ENCODE measurements around the gene TRPM2. TPM values are rescaled to one million over a fixed set of nuclear protein-coding genes. Genes with fewer than 3 reads are reported as not detected.
"Not testable (repeated sequence)": the region's sequence is repeated elsewhere in the genome, so short reads cannot be mapped to it uniquely, and the experiment has no call there.

Gene TRPM2
- total RNA-seq, 2 experiments from 2014 or later, result 2.6 to 3.7 TPM

DNA sequence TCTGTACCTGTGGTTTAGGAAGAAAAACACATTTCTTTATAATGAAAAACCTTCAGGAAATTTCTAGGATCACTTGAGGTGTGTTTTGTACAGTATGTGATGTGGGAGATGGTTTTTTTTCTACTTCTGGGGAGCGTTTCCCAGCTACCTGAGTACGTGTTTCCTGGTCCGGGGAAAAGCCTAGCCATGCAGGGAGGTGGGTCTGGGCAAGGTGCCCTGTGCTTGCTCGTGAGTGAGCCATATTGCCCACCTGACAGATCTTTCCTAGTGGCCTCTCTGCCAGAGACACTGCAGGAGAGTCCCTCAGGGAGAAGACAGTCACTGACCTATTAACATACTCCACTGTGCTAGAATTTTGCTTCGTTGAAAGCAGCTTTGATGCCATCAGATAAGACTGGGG is 41.3 kb downstream of the TRPM2 start:
- CTCF ChIA-PET, result no interaction called here
- intact Hi-C loops (cut with micrococcal nuclease), result no loop called here
- DNase-seq (no peak), ATAC-seq (no peak)
- no peaks in the 10 kb centered on the region for H3K27me3 Mint-ChIP-seq
- POLR2A ChIA-PET, result no interaction called here
- H3K36me3 Mint-ChIP-seq (ENCODE audit: low read depth), result peaks cover 2% of the 10 kb centered on the region
- no peak for TF ChIP-seq CTCF (IDR thresholded peaks at IDR 0.05)
- no peaks in the 10 kb centered on the region for H3K9me3 Mint-ChIP-seq
- H3K27ac Mint-ChIP-seq, result no peak overlapping the region
- no peaks in the 10 kb centered on the region for H3K4me1 Mint-ChIP-seq (ENCODE audit: low read depth)
- no peak overlapping the region for H3K4me3 Mint-ChIP-seq

DNA sequence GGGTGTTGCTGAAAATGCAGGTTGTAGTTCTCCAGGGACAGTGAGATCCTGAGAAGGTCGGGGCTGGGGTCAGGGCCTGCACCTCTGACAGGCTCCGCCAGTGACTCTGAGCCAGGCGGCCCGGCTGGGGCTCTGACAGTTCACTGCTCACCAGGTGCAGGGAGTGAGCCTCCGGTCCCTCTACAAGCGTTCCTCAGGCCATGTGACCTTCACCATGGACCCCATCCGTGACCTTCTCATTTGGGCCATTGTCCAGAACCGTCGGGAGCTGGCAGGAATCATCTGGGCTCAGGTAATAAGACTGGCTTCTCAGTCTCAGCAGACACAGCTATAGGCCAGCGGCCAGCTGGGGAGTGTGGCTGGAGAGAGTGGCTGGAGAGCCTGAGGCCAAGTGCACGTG is 41.8 kb downstream of the TRPM2 start:
- Mint-ChIP-seq H3K27me3 (no peaks in the 10 kb centered on the region), H3K4me3 (no peak overlapping the region), H3K9me3 (no peaks in the 10 kb centered on the region), H3K36me3 (ENCODE audit: low read depth) (peaks cover 2% of the 10 kb centered on the region), H3K4me1 (ENCODE audit: low read depth) (no peaks in the 10 kb centered on the region), H3K27ac (no peak overlapping the region)
- POLR2A ChIA-PET, result no interaction called here
- ATAC-seq, result no peak
- no peak for TF ChIP-seq CTCF (IDR thresholded peaks at IDR 0.05)
- DNase-seq, result no peak
- intact Hi-C loops (cut with micrococcal nuclease), result no loop called here
- CTCF ChIA-PET, result no interaction called here

GRCh38 chr21:44396803-44397202 is 43.4 kb downstream of the TRPM2 start:
- DNase-seq; H3K4me3 Mint-ChIP-seq; POLR2A ChIA-PET; H3K36me3 Mint-ChIP-seq (ENCODE audit: low read depth); H3K27me3 Mint-ChIP-seq; H3K9me3 Mint-ChIP-seq; CTCF ChIA-PET; H3K4me1 Mint-ChIP-seq (ENCODE audit: low read depth); ATAC-seq; H3K27ac Mint-ChIP-seq; intact Hi-C loops (cut with micrococcal nuclease): not testable (repeated sequence)

- DNase-seq (no peak), ATAC-seq (no peak)
- no peaks in the 10 kb centered on the region for H3K4me1 Mint-ChIP-seq (ENCODE audit: low read depth)
- H3K36me3 Mint-ChIP-seq (ENCODE audit: low read depth), result no peaks in the 10 kb centered on the region
- ChIA-PET CTCF (no interaction called here), POLR2A (no interaction called here)
- no peak overlapping the region for H3K4me3 Mint-ChIP-seq
- no peaks in the 10 kb centered on the region for H3K27me3 Mint-ChIP-seq
- H3K9me3 Mint-ChIP-seq, result no peaks in the 10 kb centered on the region
- TF ChIP-seq CTCF (IDR thresholded peaks at IDR 0.05), result no peak
- H3K27ac Mint-ChIP-seq, result no peak overlapping the region
- intact Hi-C loops (cut with micrococcal nuclease), result no loop called here
These were observed 44.1 kb downstream of the TRPM2 start for GRCh38 chr21:44397431-44398031.

GRCh38 chr21:44398499-44398898 is 45.1 kb downstream of the TRPM2 start:
- no peaks in the 10 kb centered on the region for H3K4me1 Mint-ChIP-seq (ENCODE audit: low read depth)
- intact Hi-C loops (cut with micrococcal nuclease), result no loop called here
- no peaks in the 10 kb centered on the region for H3K36me3 Mint-ChIP-seq (ENCODE audit: low read depth)
- H3K27ac Mint-ChIP-seq, result no peak overlapping the region
- H3K4me3 Mint-ChIP-seq, result no peak overlapping the region
- ChIA-PET POLR2A (no interaction called here), CTCF (no interaction called here)
- no peaks in the 10 kb centered on the region for H3K27me3 Mint-ChIP-seq
- no peak for TF ChIP-seq CTCF (IDR thresholded peaks at IDR 0.05)
- ATAC-seq (no peak), DNase-seq (no peak)
- no peaks in the 10 kb centered on the region for H3K9me3 Mint-ChIP-seq
